Type B pancreatic cell (in vitro differentiated cells): ENCODE data around the gene COPG2. TPM values are rescaled to one million over a fixed set of nuclear protein-coding genes. Genes with fewer than 3 reads are reported as not detected.

Experiments used
- DNase-seq: peaks from one replicate; pipeline ENCODE4 v3.0.0; 2021; ENCODE audit warnings: mixed read lengths; ENCODE audit not compliant: unreplicated experiment; ENCODE audit errors: extremely low spot score
- H3K27ac Mint-ChIP-seq: 2 replicates; pipeline ENCODE4 v1.8.0; 2021; ENCODE audit warnings: mild to moderate bottlenecking, mixed read lengths
- H3K27me3 Mint-ChIP-seq: 2 replicates; pipeline ENCODE4 v1.8.0; 2021; ENCODE audit warnings: mixed read lengths
- H3K36me3 Mint-ChIP-seq: 2 replicates; pipeline ENCODE4 v1.8.0; 2021; ENCODE audit warnings: mixed read lengths
- H3K4me1 Mint-ChIP-seq: one replicate; pipeline ENCODE4 v1.8.0; 2021; ENCODE audit warnings: mixed read lengths; ENCODE audit not compliant: unreplicated experiment
- H3K4me3 Mint-ChIP-seq: 2 replicates; pipeline ENCODE4 v1.8.0; 2021; ENCODE audit warnings: mild to moderate bottlenecking, mixed read lengths
- H3K9me3 Mint-ChIP-seq: 2 replicates; pipeline ENCODE4 v1.8.0; 2021; ENCODE audit warnings: mixed read lengths
- total RNA-seq: library from RNA; stranded (reverse); gene quantifications from 2 replicates; pipeline ENCODE4 v1.2.1, GENCODE V29; 2021; ENCODE audit warnings: low replicate concordance
- TF ChIP-seq, protein P1 (sequence below): fragments of 200-600 bp; sonication (generic); conservative IDR thresholded peaks from 2 replicates; pipeline ENCODE4 v1.5.0; 2021; ENCODE audit warnings: antibody characterized with exemption, mild to moderate bottlenecking

Gene COPG2
- total RNA-seq, 1 donor from 2014 or later, result 51.6 TPM

DNA sequence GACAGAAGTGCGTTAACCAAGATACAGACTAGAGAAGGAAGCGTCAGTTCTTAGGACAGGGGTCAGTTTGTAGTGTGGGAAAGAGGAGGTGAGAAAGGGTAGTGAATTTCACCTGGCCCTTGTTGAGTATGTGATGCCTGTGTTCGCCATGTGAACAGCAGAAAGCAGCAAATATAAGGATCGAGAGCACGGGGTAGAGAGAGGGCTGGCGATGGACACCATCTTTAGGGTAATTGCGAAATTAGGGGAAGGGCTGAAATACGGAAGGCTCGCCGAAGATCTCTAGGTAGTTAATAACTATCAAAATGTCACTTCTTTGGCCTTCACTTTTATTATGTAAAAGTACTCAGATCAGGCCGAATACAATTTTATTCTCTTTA is 182.8 kb downstream of the COPG2 start:
- no peak for DNase-seq
- Mint-ChIP-seq H3K4me1 (peaks cover 47% of the 10 kb centered on the region), H3K27me3 (no peaks in the 10 kb centered on the region), H3K27ac (peak overlapping the region; percentile 80), H3K4me3 (peak overlapping the region; percentile 88), H3K9me3 (no peaks in the 10 kb centered on the region), H3K36me3 (peaks cover 10% of the 10 kb centered on the region)
- TF ChIP-seq, protein P1, sequence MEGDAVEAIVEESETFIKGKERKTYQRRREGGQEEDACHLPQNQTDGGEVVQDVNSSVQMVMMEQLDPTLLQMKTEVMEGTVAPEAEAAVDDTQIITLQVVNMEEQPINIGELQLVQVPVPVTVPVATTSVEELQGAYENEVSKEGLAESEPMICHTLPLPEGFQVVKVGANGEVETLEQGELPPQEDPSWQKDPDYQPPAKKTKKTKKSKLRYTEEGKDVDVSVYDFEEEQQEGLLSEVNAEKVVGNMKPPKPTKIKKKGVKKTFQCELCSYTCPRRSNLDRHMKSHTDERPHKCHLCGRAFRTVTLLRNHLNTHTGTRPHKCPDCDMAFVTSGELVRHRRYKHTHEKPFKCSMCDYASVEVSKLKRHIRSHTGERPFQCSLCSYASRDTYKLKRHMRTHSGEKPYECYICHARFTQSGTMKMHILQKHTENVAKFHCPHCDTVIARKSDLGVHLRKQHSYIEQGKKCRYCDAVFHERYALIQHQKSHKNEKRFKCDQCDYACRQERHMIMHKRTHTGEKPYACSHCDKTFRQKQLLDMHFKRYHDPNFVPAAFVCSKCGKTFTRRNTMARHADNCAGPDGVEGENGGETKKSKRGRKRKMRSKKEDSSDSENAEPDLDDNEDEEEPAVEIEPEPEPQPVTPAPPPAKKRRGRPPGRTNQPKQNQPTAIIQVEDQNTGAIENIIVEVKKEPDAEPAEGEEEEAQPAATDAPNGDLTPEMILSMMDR, result no peak

GRCh38 chr7:130483031-130483430 is 185.5 kb downstream of the COPG2 start:
- no peak for DNase-seq
- TF ChIP-seq, protein P1, result no peak
- Mint-ChIP-seq H3K36me3 (peaks cover 10% of the 10 kb centered on the region), H3K4me3 (no peak overlapping the region), H3K27ac (no peak overlapping the region), H3K4me1 (peaks cover 25% of the 10 kb centered on the region), H3K27me3 (no peaks in the 10 kb centered on the region), H3K9me3 (peaks cover 3% of the 10 kb centered on the region)

DNA sequence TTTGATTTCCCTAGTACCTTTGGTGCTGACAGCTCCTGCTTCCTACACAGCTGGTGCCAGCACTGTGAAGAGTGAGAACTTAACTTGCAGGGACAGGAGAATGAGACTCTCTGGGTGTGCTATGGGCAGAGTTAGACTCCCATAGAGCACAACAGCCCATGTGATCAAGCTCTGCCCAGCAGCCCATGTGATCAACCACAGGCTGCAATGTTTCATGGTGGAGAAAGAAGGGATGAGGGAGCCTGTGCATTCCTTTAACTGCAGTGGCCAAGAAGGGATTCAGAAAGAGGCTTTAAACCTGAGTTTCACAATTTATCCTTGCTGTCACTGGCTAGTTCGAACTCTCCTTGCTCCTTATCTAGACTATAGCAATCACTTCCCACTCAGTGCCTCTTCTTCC is 186.7 kb downstream of the COPG2 start:
- no peaks in the 10 kb centered on the region for H3K27me3 Mint-ChIP-seq
- H3K27ac Mint-ChIP-seq, result no peak overlapping the region
- H3K4me1 Mint-ChIP-seq, result peaks cover 20% of the 10 kb centered on the region
- TF ChIP-seq, protein P1, result no peak
- H3K4me3 Mint-ChIP-seq, result no peak overlapping the region
- peaks cover 7% of the 10 kb centered on the region for H3K36me3 Mint-ChIP-seq
- peaks cover 3% of the 10 kb centered on the region for H3K9me3 Mint-ChIP-seq
- no peak for DNase-seq

DNA sequence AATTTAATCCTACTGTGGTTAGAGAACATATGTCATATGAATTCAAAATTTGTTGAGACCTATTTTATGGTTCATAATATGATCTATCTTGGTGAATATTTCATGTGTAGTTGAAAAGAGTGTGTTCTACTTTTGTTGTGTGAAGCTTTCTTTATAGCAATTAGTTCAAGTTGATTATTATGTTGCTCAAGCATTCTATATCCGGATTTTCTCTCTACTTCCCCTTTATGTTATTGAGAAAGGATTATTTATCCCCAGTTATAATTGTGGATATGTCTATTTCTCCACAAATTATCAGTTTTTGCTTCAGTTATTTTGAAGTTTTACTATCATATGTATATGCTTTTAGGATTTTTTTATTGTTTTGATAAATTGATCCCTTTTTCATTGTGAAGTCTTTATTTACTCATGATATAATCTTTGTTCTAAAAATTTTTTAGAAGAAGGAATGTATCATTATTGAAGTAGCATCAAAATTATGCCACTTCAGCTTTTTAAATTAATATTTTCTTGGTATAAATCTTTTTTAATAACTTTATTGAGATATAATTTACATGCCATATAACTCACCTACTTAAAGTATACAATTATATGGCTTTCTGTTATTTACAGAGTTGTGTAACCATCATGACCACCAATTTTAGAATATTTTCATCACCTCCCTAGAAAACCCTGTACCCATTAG is 188.7 kb downstream of the COPG2 start:
- no peak for DNase-seq
- no peak overlapping the region for H3K27ac Mint-ChIP-seq
- TF ChIP-seq, protein P1, result no peak
- H3K27me3 Mint-ChIP-seq, result no peaks in the 10 kb centered on the region
- no peak overlapping the region for H3K4me3 Mint-ChIP-seq
- peaks cover 3% of the 10 kb centered on the region for H3K9me3 Mint-ChIP-seq
- H3K36me3 Mint-ChIP-seq, result peaks cover 5% of the 10 kb centered on the region
- H3K4me1 Mint-ChIP-seq, result peaks cover 24% of the 10 kb centered on the region

DNA sequence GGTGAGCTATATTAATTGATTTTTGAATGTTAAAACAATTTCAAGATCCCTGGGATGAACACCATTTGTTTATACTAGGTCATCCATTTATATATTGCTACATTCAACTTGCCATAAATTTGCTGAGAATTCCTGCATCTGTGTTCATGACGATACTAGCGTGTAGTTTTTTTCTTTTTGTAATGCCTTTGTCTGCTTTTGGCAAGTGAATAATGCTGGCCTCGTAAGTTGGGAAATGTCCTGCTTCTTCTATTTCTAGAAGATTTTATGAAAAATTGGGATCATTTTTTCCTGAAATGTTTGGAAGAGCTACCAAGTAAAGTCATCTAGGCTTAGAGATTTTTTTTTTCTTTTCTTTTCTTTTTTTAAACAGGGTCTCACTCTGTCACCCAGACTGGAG is 189.6 kb downstream of the COPG2 start:
- no peak overlapping the region for H3K4me3 Mint-ChIP-seq
- H3K4me1 Mint-ChIP-seq, result peaks cover 26% of the 10 kb centered on the region
- no peak for DNase-seq
- H3K9me3 Mint-ChIP-seq, result peaks cover 3% of the 10 kb centered on the region
- TF ChIP-seq, protein P1, result no peak
- no peak overlapping the region for H3K27ac Mint-ChIP-seq
- H3K27me3 Mint-ChIP-seq, result no peaks in the 10 kb centered on the region
- H3K36me3 Mint-ChIP-seq, result peaks cover 4% of the 10 kb centered on the region
